ENCODE measurements around the gene NAA38.

- TF ChIP-seq, protein P1, sequence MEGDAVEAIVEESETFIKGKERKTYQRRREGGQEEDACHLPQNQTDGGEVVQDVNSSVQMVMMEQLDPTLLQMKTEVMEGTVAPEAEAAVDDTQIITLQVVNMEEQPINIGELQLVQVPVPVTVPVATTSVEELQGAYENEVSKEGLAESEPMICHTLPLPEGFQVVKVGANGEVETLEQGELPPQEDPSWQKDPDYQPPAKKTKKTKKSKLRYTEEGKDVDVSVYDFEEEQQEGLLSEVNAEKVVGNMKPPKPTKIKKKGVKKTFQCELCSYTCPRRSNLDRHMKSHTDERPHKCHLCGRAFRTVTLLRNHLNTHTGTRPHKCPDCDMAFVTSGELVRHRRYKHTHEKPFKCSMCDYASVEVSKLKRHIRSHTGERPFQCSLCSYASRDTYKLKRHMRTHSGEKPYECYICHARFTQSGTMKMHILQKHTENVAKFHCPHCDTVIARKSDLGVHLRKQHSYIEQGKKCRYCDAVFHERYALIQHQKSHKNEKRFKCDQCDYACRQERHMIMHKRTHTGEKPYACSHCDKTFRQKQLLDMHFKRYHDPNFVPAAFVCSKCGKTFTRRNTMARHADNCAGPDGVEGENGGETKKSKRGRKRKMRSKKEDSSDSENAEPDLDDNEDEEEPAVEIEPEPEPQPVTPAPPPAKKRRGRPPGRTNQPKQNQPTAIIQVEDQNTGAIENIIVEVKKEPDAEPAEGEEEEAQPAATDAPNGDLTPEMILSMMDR (IDR thresholded peaks at IDR 0.05; ENCODE audit: low read length) = no peak
- TF ChIP-seq EZH2 (optimal IDR thresholded peaks at IDR 0.05; ENCODE audit: low read depth, low read length) = no peak
- TF ChIP-seq EZH2phosphoT487 (IDR thresholded peaks at IDR 0.05; ENCODE audit: low read length) = no peak
These were observed 19.8 kb downstream of the NAA38 start for GRCh38 chr17:7837408-7838088.
